Activated T-helper 1 cell treated with Interleukin-2 at 50 U/mL for 16 hours (primary cell): ENCODE measurements around the gene ABCB4.

Experiments used
- DNase-seq: peaks from one replicate; pipeline ENCODE4 v3.0.0-alpha.2; 2020; ENCODE audit warnings: low read depth

ABCB4 gene

GRCh38 chr7:87475359-87476178 is at the start of gene ABCB4:
ABCB4 (minus strand) TSS chr7:87475680; CDS start chr7:87475465, 215 bp downstream.
- no peak for DNase-seq

- DNase-seq = no peak
Observed at GRCh38 chr7:87518735-87519134, 43.3 kb upstream of the ABCB4 start.

GRCh38 chr7:87517891-87518290 is 42.4 kb upstream of the ABCB4 start:
- DNase-seq = no peak

- no peak for DNase-seq
Observed at GRCh38 chr7:87517136-87517815, 41.8 kb upstream of the ABCB4 start.

GRCh38 chr7:87513735-87514335 is 38.4 kb upstream of the ABCB4 start:
- DNase-seq = no peak

- DNase-seq = no peak
Observed at GRCh38 chr7:87512906-87513305, 37.4 kb upstream of the ABCB4 start.

GRCh38 chr7:87511510-87511909 is 36.0 kb upstream of the ABCB4 start:
- DNase-seq = no peak

DNA sequence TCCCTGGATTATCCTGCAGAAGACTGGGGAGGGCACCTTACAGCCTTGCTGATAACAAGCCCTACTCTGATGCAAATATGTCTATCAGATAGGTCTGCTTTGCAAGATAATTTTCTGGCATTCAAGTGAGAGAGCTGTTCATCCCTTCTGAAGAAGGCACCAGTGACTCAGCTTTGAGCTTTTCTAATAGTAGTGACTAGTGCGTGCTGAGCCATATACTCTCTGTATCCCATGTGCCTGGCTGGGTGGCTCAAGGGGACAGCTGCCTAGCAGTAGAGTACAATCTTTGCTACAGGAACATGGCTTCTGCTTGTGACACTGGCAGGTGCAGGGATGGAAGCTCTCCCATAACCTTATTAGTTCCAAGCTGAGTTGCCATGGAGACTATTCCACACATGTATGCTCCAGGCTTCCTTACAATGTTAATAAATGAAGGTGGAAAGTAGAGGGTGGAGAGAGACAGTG is 35.0 kb upstream of the ABCB4 start:
- DNase-seq = no peak

GRCh38 chr7:87507446-87507845 is 32.0 kb upstream of the ABCB4 start:
- DNase-seq = no peak

- no peak for DNase-seq
Observed at GRCh38 chr7:87506246-87507180, 31.0 kb upstream of the ABCB4 start.

DNA sequence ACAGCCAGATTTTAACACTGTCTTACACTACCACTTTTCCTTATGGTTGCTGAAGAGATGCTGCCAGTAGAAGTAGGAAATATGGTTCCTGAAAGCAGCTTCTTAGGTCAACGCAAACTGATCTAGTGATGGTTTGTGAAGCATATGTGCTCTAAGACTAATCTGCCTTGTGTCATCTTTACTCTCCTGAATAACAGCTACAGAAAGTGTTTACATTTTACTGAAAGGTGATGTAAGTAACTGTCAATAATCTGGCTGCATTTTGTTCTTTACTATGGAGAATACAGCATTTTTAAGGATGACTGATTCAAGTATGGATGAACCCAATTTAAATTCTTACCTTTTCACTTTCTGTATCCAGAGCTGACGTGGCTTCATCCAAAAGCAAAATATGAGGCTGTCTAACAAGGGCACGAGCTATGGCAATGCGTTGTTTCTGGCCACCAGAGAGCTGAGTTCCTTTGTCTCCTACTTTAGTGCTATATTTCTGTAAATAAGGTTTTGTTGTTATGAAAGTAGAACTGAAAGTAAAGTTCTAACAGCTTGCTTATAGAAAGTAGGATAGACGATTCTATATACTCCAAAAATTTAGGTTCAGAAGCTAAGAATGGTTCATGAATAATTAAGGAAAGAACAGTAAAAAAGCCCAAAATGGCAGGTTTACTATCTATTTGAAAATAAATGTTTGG is 30.2 kb upstream of the ABCB4 start:
- DNase-seq = no peak

DNA sequence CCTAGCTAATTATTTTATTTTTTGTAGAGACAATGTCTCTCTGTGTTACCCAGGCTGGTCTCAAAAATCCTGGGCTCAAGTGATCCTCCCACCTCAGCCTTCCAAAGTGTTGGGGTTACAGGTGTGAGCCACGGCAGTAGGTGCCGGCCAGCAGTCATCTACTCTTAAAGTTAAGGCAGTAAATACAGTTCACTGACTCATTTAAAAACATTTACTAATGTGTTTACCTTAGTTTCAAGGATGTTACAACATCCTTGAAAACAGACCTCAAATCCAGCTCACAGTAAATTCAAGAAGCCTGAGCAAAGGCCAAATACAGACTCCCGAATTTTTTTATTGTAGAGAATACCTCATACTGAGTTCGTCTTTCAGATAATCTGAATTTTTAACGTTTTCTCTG is 29.6 kb upstream of the ABCB4 start:
- DNase-seq = no peak

- no peak for DNase-seq
Observed at GRCh38 chr7:87499494-87499893, 24.0 kb upstream of the ABCB4 start.

DNA sequence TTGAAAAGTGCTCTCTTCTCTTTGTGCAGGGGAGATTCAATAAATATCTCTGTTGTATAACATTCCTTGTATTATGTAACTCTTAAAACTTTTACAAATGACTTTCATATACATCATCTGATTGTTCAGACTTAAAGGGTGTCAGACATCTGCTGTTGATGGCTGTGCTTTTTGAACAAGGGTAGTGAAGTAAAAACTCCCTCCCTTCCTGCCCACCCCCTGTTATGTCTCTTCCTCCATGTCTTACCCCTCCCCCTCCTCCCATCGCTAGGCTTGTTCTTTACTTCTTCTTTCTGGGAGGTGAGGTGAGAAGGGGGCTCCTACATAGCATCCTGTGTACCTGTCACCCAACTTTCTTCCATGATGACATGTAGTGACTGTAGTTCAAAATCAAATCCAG is 23.4 kb upstream of the ABCB4 start:
- no peak for DNase-seq

- DNase-seq = no peak
Observed at GRCh38 chr7:87497482-87497881, 22.0 kb upstream of the ABCB4 start.

DNA sequence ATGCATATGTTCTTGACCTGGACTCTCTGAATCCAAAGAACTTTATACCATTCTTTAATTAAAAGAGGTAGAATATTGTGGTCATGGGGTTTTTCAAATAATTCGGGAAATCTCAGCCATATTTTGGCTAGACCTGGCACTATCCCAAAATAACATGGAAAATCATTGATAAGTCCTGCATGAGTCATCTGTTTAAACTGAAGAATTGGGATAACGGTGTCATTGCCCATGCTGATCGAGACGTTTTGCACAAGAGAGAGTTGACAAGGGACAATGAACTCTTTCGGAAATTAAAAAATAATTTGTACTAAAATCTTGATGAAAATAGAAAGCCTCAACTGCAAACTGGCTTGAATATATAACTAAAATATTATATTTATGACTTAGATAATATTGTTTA is 19.9 kb upstream of the ABCB4 start:
- no peak for DNase-seq

- no peak for DNase-seq
Observed at GRCh38 chr7:87494454-87494853, 19.0 kb upstream of the ABCB4 start.

DNA sequence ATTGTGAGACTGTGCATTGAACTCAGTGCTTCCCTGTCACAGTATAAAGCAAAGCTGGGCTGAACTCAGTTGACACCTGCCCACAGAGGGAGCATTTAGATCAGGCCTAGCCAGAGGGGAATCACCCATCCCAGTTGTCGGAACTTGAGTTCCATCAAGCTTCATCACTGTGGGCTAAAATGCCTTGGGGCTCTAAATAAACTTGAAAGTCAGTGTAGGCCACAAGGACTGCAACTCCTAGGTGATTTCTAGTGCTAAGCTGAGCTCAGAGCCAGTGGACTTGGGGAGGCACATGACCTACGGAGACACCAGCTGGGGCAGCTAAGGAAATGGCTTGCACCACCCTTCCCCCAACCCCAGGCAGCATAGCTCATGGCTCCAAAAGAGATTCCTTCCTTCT is 7.7 kb upstream of the ABCB4 start:
- DNase-seq = no peak

DNA sequence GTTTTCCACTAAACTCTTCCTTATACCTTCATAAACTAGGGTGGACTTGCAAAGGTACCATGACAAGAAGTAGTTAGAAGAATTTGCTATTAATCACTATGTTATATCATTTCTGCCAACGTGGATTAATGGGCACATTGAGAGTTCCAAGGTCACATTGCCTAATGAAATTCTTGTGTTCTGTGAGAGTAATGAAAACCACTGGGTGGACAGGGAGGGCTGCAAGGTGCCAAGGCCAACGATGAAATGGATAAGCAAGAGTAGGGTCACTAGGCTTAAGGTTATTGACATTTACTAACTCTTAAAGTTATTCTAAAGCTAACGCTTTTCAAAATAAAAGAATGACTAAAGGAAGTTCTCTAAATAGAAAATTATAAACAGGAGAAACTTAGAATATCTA is 6.6 kb upstream of the ABCB4 start:
- DNase-seq = no peak

GRCh38 chr7:87480386-87480785 is 4.9 kb upstream of the ABCB4 start:
- no peak for DNase-seq

- no peak for DNase-seq
Observed at GRCh38 chr7:87479951-87480350, 4.5 kb upstream of the ABCB4 start.
